ACHN (cell line): ENCODE measurements around the gene THSD7A.
A peak's percentile ranks its signal among the peaks of the same experiment; 100 is the strongest.

Experiments
- DNase-seq: peaks from one replicate; pipeline ENCODE4 v3.0.0-alpha.2; 2015
- in situ Hi-C: cut with HindIII; loops from 2 replicates; pipeline ENCODE4 v1.10.0; 2017; ENCODE audit warnings: low sequenced_read_pairs, low pct_ligation_motif_present, low pct_unique_long_range_greater_than_20kb

Gene THSD7A

GRCh38 chr7:11420049-11420448, 411.9 kb downstream of the THSD7A start:
- DNase-seq = no peak
- in situ Hi-C loops = no loop called here

GRCh38 chr7:11416641-11417458, 415.1 kb downstream of the THSD7A start:
- in situ Hi-C loops = no loop called here
- no peak for DNase-seq

GRCh38 chr7:11415101-11415500, 416.9 kb downstream of the THSD7A start:
- in situ Hi-C loops = no loop called here
- DNase-seq = no peak

- in situ Hi-C loops = no loop called here
- DNase-seq = no peak
Measured at GRCh38 chr7:11413901-11414300, 418.1 kb downstream of the THSD7A start.

- in situ Hi-C loops = no loop called here
- no peak for DNase-seq
Measured at GRCh38 chr7:11412036-11412435, 420.0 kb downstream of the THSD7A start.

- in situ Hi-C loops = no loop called here
Measured at GRCh38 chr7:11410656-11411644, 421.0 kb downstream of the THSD7A start.

GRCh38 chr7:11404355-11404754, 427.6 kb downstream of the THSD7A start:
- in situ Hi-C loops = no loop called here
- no peak for DNase-seq

More at GRCh38 chr7:11410656-11411644, 421.0 kb downstream of the THSD7A start:
- no peak for DNase-seq

GRCh38 chr7:11403781-11404180, 428.2 kb downstream of the THSD7A start:
- no peak for DNase-seq
- in situ Hi-C loops = no loop called here

- in situ Hi-C loops = no loop called here
- DNase-seq = no peak
Measured at GRCh38 chr7:11394438-11394837, 437.6 kb downstream of the THSD7A start.

- in situ Hi-C loops = no loop called here
- no peak for DNase-seq
Measured at GRCh38 chr7:11379641-11380040, 452.4 kb downstream of the THSD7A start.

GRCh38 chr7:11376529-11376928, 455.5 kb downstream of the THSD7A start:
- in situ Hi-C loops = no loop called here
- no peak for DNase-seq

GRCh38 chr7:11374629-11375028, 457.4 kb downstream of the THSD7A start:
- in situ Hi-C loops = no loop called here
- no peak for DNase-seq

- DNase-seq = peak; percentile 43
Measured at GRCh38 chr7:11373546-11374142, 458.4 kb downstream of the THSD7A start.

GRCh38 chr7:11369696-11370095, 462.3 kb downstream of the THSD7A start:
- DNase-seq = no peak
- in situ Hi-C loops = no loop called here

More at GRCh38 chr7:11373546-11374142, 458.4 kb downstream of the THSD7A start:
- in situ Hi-C loops = no loop called here

- in situ Hi-C loops = no loop called here
Measured at GRCh38 chr7:11366118-11366517, 465.9 kb downstream of the THSD7A start.

GRCh38 chr7:11358637-11359036, 473.4 kb downstream of the THSD7A start:
- in situ Hi-C loops = no loop called here
- DNase-seq = no peak

More at GRCh38 chr7:11366118-11366517, 465.9 kb downstream of the THSD7A start:
- no peak for DNase-seq

- in situ Hi-C loops = no loop called here
- no peak for DNase-seq
Measured at GRCh38 chr7:11355399-11356005, 476.5 kb downstream of the THSD7A start.

- in situ Hi-C loops = no loop called here
- DNase-seq = no peak
Measured at GRCh38 chr7:11346302-11346701, 485.7 kb downstream of the THSD7A start.
